ENCODE measurements around the gene PIGP. TPM values are rescaled to one million over a fixed set of nuclear protein-coding genes. Genes with fewer than 3 reads are reported as not detected.
A peak's percentile ranks its signal among the peaks of the same experiment; 100 is the strongest.

The PIGP gene
- total RNA-seq, 4 donors from 2014 or later: 0.80 to 10.2 (median 7.6) TPM

GRCh38 chr21:37047079-37047478 is 25.8 kb downstream of the PIGP start:
- peak overlapping the region; percentile 68 to 83 (median 78) for H3K27ac ChIP-seq
- peak; percentile 82 for DNase-seq
- no peaks in the 10 kb centered on the region for H3K9me3 ChIP-seq
- H3K36me3 ChIP-seq: no peaks in the 10 kb centered on the region
- intact Hi-C loops (cut with DNase I; ENCODE audit: low total_unique reads): no loop called here
- in situ Hi-C loops (cut with MboI; ENCODE audit: low pct_ligation_motif_present in 1 of 4, low pct_unique_long_range_greater_than_20kb in 1 of 4, low sequenced_read_pairs in 3 of 4): no loop called here
- no peak overlapping the region for H3K4me3 ChIP-seq
- 51 to 80% methylated on average over 1 to 4 of the region's 4 CpGs for WGBS, 2 donors (ENCODE audit: low coverage in 1 of 2)
- no peak for TF ChIP-seq CTCF (IDR thresholded peaks at IDR 0.05)
- TF ChIP-seq POLR2AphosphoS5 (IDR thresholded peaks at IDR 0.05): peak in 1 of 3 donors; percentile 60
- peak; percentile 57 for TF ChIP-seq POLR2A (IDR thresholded peaks at IDR 0.05)
- peak; percentile 66 for TF ChIP-seq EP300 (IDR thresholded peaks at IDR 0.05; ENCODE audit: low read depth)
- H3K4me1 ChIP-seq: peaks cover 0 to 13% (median 7%) of the 10 kb centered on the region in 4 donors
- no peaks in the 10 kb centered on the region for H3K27me3 ChIP-seq

- Histone ChIP-seq H3K27me3 (no peaks in the 10 kb centered on the region), H3K9me3 (no peaks in the 10 kb centered on the region), H3K4me1 (peaks cover 0 to 13% (median 7%) of the 10 kb centered on the region in 4 donors), H3K36me3 (no peaks in the 10 kb centered on the region), H3K4me3 (no peak overlapping the region), H3K27ac (no peak overlapping the region)
- in situ Hi-C loops (cut with MboI; ENCODE audit: low pct_ligation_motif_present in 1 of 4, low pct_unique_long_range_greater_than_20kb in 1 of 4, low sequenced_read_pairs in 3 of 4): no loop called here
- 74 to 88% methylated on average over 6 of the region's 6 CpGs for WGBS, 2 donors (ENCODE audit: low coverage in 1 of 2)
- no peak for DNase-seq
- intact Hi-C loops (cut with DNase I; ENCODE audit: low total_unique reads): no loop called here
- TF ChIP-seq POLR2A (IDR thresholded peaks at IDR 0.05): no peak
- no peak for TF ChIP-seq EP300 (IDR thresholded peaks at IDR 0.05; ENCODE audit: low read depth)
- no peak for TF ChIP-seq CTCF (IDR thresholded peaks at IDR 0.05)
Observed at GRCh38 chr21:37045556-37045955, 27.3 kb downstream of the PIGP start.

- 68 to 75% methylated on average over 4 to 6 of the region's 6 CpGs for WGBS, 2 donors (ENCODE audit: low coverage in 1 of 2)
Observed at GRCh38 chr21:37045149-37045548, 27.7 kb downstream of the PIGP start.

GRCh38 chr21:37044643-37045042 is 28.2 kb downstream of the PIGP start:
- intact Hi-C loops (cut with DNase I; ENCODE audit: low total_unique reads): no loop called here
- in situ Hi-C loops (cut with MboI; ENCODE audit: low pct_ligation_motif_present in 1 of 4, low pct_unique_long_range_greater_than_20kb in 1 of 4, low sequenced_read_pairs in 3 of 4): no loop called here
- Histone ChIP-seq H3K4me3 (no peak overlapping the region), H3K27me3 (no peaks in the 10 kb centered on the region), H3K27ac (no peak overlapping the region), H3K9me3 (no peaks in the 10 kb centered on the region), H3K36me3 (no peaks in the 10 kb centered on the region), H3K4me1 (peaks cover 0 to 13% (median 7%) of the 10 kb centered on the region in 4 donors)
- no peak for TF ChIP-seq POLR2AphosphoS5 (IDR thresholded peaks at IDR 0.05)
- no peak for TF ChIP-seq POLR2A (IDR thresholded peaks at IDR 0.05)
- TF ChIP-seq EP300 (IDR thresholded peaks at IDR 0.05; ENCODE audit: low read depth): no peak
- no peak for TF ChIP-seq CTCF (IDR thresholded peaks at IDR 0.05)
- DNase-seq: no peak
- 98% methylated on average over 3 of the region's 3 CpGs; no CpG with 5 or more reads in 1 of the 2 donors for WGBS, 2 donors (ENCODE audit: low coverage in 1 of 2)

More at GRCh38 chr21:37045149-37045548, 27.7 kb downstream of the PIGP start:
- intact Hi-C loops (cut with DNase I; ENCODE audit: low total_unique reads): no loop called here
- H3K27ac ChIP-seq: no peak overlapping the region
- TF ChIP-seq POLR2AphosphoS5 (IDR thresholded peaks at IDR 0.05) (no peak), CTCF (IDR thresholded peaks at IDR 0.05) (no peak), POLR2A (IDR thresholded peaks at IDR 0.05) (no peak), EP300 (IDR thresholded peaks at IDR 0.05; ENCODE audit: low read depth) (no peak)
- H3K36me3 ChIP-seq: no peaks in the 10 kb centered on the region
- no peak for DNase-seq
- in situ Hi-C loops (cut with MboI; ENCODE audit: low pct_ligation_motif_present in 1 of 4, low pct_unique_long_range_greater_than_20kb in 1 of 4, low sequenced_read_pairs in 3 of 4): no loop called here
- peaks cover 0 to 13% (median 7%) of the 10 kb centered on the region in 4 donors for H3K4me1 ChIP-seq
- H3K4me3 ChIP-seq: no peak overlapping the region
- H3K27me3 ChIP-seq: no peaks in the 10 kb centered on the region
- H3K9me3 ChIP-seq: no peaks in the 10 kb centered on the region

Data from transverse colon (tissue), 4 donors.